Activated CD8-positive, alpha-beta memory T cell treated with anti-CD3 and anti-CD28 coated beads, Interleukin-2, amount 50 U/mL, for 48 hours (primary cell): ENCODE results near the gene OR5H2.
"Not testable (repeated sequence)": the region's sequence is repeated elsewhere in the genome, so short reads cannot be mapped to it uniquely, and the experiment has no call there.

ENCODE experiments used
- DNase-seq: peaks from one replicate; pipeline ENCODE4 v3.0.0-alpha.2; 2020

The OR5H2 gene

GRCh38 chr3:98282205-98282604 lies at the start of gene OR5H2:
TSS of gene OR5H2 (plus strand) at chr3:98282505. CDS start at chr3:98282903, 398 bp downstream.
- no peak for DNase-seq

- DNase-seq: no peak
Observed at GRCh38 chr3:98233468-98233867, 48.8 kb upstream of the OR5H2 start.

GRCh38 chr3:98240131-98240530 lies 42.2 kb upstream of the OR5H2 start:
- no peak for DNase-seq

GRCh38 chr3:98242155-98242554 lies 40.1 kb upstream of the OR5H2 start:
- no peak for DNase-seq

GRCh38 chr3:98243843-98244242 lies 38.5 kb upstream of the OR5H2 start:
- DNase-seq: no peak

GRCh38 chr3:98246142-98246541 lies 36.2 kb upstream of the OR5H2 start:
- DNase-seq: no peak

GRCh38 chr3:98256026-98256425 lies 26.3 kb upstream of the OR5H2 start:
- not testable (repeated sequence) for DNase-seq

GRCh38 chr3:98259707-98260106 lies 22.6 kb upstream of the OR5H2 start:
- no peak for DNase-seq

GRCh38 chr3:98262046-98262445 lies 20.3 kb upstream of the OR5H2 start:
- no peak for DNase-seq

GRCh38 chr3:98263944-98264343 lies 18.4 kb upstream of the OR5H2 start, which contains the start of gene OR5H6:
TSS of gene OR5H6 (plus strand) at chr3:98264244. CDS start at chr3:98264333, 89 bp downstream.
- DNase-seq: no peak

GRCh38 chr3:98269846-98270245 lies 12.5 kb upstream of the OR5H2 start:
- no peak for DNase-seq

- DNase-seq: no peak
Observed at GRCh38 chr3:98272126-98272525, 10.2 kb upstream of the OR5H2 start.

- no peak for DNase-seq
Observed at GRCh38 chr3:98274914-98275313, 7.4 kb upstream of the OR5H2 start.

GRCh38 chr3:98290916-98291315 lies 8.6 kb downstream of the OR5H2 start:
- no peak for DNase-seq

GRCh38 chr3:98291332-98291957 lies 9.1 kb downstream of the OR5H2 start:
- DNase-seq: no peak

GRCh38 chr3:98322101-98322500 lies 39.8 kb downstream of the OR5H2 start:
- DNase-seq: no peak

GRCh38 chr3:98322686-98323085 lies 40.4 kb downstream of the OR5H2 start:
- DNase-seq: no peak

GRCh38 chr3:98323425-98323824 lies 41.1 kb downstream of the OR5H2 start:
- no peak for DNase-seq

- no peak for DNase-seq
Observed at GRCh38 chr3:98325055-98325454, 42.8 kb downstream of the OR5H2 start.

GRCh38 chr3:98326105-98326893 lies 44.0 kb downstream of the OR5H2 start:
- DNase-seq: no peak

- no peak for DNase-seq
Observed at GRCh38 chr3:98326945-98327344, 44.6 kb downstream of the OR5H2 start.

- DNase-seq: no peak
Observed at GRCh38 chr3:98328933-98329332, 46.6 kb downstream of the OR5H2 start.

- DNase-seq: no peak
Observed at GRCh38 chr3:98329392-98330124, 47.3 kb downstream of the OR5H2 start.

GRCh38 chr3:98331329-98331728 lies 49.0 kb downstream of the OR5H2 start:
- DNase-seq: no peak
